Gastroesophageal sphincter (tissue), 3 donors: ENCODE results near the gene ANO10.

Experiments used
- EP300 ChIP-seq: sonication (generic); formaldehyde crosslinking; IDR thresholded peaks from one replicate; pipeline ENCODE4 v1.6.1; 2017; ENCODE audit warnings: antibody characterized with exemption, mild to moderate bottlenecking
- POLR2A ChIP-seq, 2 donors: fragments of 450-650 bp; IDR thresholded peaks; one replicate each; pipeline ENCODE4 v1.6.1; 2017; ENCODE audit warnings: antibody characterized with exemption in 2 of 2, mild to moderate bottlenecking in 2 of 2, moderate library complexity in 1 of 2
- POLR2AphosphoS5 ChIP-seq: sonication (generic); formaldehyde crosslinking; IDR thresholded peaks from one replicate; pipeline ENCODE4 v1.6.1; 2017; ENCODE audit warnings: antibody characterized with exemption
- TF ChIP-seq, protein P1 (sequence below), 4 experiments: fragments of 200-600 bp in 2 of 4; fragments of 450-650 bp in 2 of 4; sonication (generic) in 1 of 4; IDR thresholded peaks; one replicate each; pipeline ENCODE4 v1.5.1; 2017 to 2019; ENCODE audit warnings: antibody characterized with exemption in 4 of 4, mild to moderate bottlenecking in 2 of 4, moderate library complexity in 2 of 4

- no peak for TF ChIP-seq POLR2AphosphoS5
- TF ChIP-seq POLR2A (IDR thresholded peaks at IDR 0.05), result no peak
- TF ChIP-seq, protein P1, sequence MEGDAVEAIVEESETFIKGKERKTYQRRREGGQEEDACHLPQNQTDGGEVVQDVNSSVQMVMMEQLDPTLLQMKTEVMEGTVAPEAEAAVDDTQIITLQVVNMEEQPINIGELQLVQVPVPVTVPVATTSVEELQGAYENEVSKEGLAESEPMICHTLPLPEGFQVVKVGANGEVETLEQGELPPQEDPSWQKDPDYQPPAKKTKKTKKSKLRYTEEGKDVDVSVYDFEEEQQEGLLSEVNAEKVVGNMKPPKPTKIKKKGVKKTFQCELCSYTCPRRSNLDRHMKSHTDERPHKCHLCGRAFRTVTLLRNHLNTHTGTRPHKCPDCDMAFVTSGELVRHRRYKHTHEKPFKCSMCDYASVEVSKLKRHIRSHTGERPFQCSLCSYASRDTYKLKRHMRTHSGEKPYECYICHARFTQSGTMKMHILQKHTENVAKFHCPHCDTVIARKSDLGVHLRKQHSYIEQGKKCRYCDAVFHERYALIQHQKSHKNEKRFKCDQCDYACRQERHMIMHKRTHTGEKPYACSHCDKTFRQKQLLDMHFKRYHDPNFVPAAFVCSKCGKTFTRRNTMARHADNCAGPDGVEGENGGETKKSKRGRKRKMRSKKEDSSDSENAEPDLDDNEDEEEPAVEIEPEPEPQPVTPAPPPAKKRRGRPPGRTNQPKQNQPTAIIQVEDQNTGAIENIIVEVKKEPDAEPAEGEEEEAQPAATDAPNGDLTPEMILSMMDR (IDR thresholded peaks at IDR 0.05), result no peak
- TF ChIP-seq EP300, result no peak
Observed at GRCh38 chr3:43353393-43353792, 268.4 kb downstream of the ANO10 start.
